H4 (cell line): ENCODE data around the gene CSTB. TPM values are rescaled to one million over a fixed set of nuclear protein-coding genes. Genes with fewer than 3 reads are reported as not detected.

Experiments used
- DNase-seq: peaks from one replicate; pipeline ENCODE4 v3.0.0-alpha.2; 2015; ENCODE audit warnings: low spot score
- total RNA-seq: library from RNA; depleted of rRNA; stranded (reverse); fragments of >200 nt; shearing (Covaris generic); gene quantifications from 2 replicates; pipeline ENCODE4 v1.2.3, GENCODE V29; 2014

CSTB gene
- total RNA-seq, 1 experiment from 2014 or later, result 33.8 TPM

- no peak for DNase-seq
These were observed 14.0 kb upstream of the CSTB start for GRCh38 chr21:43790010-43790524.

GRCh38 chr21:43789276-43790009 lies 13.3 kb upstream of the CSTB start, which contains the start of gene RRP1:
TSS of gene RRP1 (plus strand) at chr21:43789577. CDS start at chr21:43789630, 53 bp downstream.
- DNase-seq, result peak; percentile 81

- no peak for DNase-seq
These were observed 10.8 kb upstream of the CSTB start for GRCh38 chr21:43786807-43787440.

GRCh38 chr21:43786300-43786806 lies 10.2 kb upstream of the CSTB start:
- DNase-seq, result no peak

DNA sequence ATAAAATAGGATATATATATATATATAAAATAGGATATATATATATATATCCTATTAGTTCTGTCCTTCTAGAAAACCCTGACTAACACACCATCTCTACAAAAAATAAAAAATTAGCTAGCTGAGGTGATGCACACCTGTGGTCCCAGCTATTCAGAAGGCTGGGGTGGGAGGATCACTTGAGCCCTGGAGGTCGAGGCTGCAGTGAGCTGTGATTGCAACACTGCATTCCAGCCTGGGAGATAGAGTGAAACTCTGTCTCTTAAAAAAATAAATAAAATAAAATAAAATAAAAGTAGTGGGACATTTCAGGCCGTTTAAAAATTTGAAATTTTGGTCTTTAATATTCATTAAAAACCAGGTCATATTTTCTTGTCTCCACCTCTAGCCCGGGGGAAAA lies 9.0 kb upstream of the CSTB start:
- no peak for DNase-seq

GRCh38 chr21:43783098-43783700 lies 7.1 kb upstream of the CSTB start:
- no peak for DNase-seq

- DNase-seq, result no peak
These were observed 6.5 kb upstream of the CSTB start for GRCh38 chr21:43782431-43783097.

DNA sequence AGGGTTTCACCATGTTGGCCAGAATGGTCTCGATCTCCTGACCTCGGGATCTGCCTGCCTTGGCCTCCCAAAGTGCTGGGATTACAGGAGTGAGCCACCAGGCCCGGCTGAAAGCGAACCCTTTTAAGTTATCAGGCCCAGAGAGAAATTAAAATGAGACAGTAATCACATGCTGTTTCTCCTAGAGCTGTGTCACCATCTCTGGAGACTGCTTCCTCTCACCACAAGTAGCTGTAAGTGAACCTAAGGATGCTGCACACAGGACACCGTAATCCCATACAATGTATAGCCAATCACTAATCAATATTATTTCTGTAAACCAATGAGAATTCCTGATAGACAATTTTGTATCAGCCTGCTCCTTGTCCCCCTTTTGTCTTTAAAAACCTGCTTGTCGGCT lies 5.7 kb upstream of the CSTB start:
- DNase-seq, result no peak

DNA sequence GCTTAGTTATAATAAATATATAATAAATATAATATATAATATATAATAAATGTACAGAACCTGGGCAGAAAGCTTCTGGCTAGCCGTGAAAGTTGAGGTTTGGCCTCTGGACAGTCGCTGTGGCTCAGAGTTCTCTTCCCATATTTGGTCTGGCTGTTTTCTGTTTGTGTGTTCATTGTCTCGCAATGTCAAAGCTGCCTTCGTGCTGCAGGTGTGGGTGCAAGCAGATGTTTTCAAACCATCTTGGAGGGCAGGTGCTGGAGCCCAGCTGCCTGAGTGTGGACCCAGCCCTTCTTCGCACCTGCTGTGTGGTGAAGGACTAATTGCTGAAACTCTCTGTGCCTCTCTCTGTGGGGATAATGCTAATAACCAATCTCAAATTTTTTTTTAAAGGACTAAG lies 3.6 kb upstream of the CSTB start:
- no peak for DNase-seq

DNA sequence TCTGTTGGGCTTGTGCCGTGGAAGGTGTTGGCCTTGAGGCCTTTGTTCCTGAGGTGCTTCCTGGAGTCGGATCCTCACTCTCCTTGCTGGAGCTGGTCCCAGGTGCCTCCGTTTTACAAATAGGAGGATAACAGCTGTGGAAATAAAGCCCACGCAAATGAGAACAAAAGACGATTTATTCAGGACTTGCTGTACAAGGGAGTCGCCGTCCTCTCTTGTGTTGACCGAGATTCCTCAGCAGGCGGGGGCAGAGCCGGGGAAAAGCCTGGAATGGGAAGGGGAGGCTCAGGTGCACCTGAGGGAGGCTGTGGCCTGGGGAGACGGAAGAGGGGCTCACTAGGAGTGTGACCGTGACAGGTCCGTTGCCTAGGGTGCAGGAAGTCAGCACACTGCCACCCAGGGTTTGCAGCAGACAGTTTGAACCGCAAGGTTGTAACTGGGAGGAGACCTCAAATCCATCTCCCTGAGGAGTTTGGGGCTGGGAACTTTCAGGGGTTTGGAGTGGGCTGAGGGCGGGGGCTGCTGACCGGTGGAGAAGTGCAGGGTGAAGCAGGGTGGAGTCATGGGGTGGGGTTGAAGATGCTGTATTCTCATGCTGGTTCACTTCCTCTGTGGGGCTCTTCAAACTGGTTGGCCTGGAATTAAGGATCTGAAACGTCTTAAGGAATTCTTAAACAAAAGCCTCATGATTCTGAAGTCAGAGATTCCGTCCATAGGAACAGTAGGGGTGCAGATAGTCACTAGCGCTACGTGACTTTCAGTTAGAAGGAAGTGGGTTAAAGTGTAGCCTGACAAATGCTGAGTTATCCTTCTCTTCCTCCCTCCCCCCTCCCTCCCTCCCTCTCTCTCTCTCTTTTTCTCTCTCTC lies 2.6 kb upstream of the CSTB start:
- DNase-seq, result no peak

- DNase-seq, result no peak
These were observed 1.8 kb upstream of the CSTB start for GRCh38 chr21:43777953-43778352.

DNA sequence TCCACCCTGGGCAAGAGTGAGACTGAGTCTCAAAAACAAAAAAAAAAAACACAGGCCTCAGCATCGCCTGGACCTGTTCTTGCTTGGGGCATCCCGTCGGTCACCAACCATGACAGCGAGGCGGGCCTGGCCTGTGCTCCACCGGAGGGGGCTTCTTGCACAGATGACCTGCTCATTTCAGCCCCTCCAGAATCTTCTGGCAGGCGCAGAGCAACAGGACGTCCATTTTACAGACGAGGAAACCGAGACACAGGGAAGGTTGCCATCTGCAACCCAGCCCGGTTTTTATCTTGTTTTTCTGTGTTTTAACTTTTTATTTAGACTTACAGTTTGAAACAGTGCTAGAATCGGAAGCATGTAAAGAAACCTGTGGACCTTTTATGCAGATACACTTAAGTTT lies 918 bp downstream of the CSTB start:
- DNase-seq, result no peak

DNA sequence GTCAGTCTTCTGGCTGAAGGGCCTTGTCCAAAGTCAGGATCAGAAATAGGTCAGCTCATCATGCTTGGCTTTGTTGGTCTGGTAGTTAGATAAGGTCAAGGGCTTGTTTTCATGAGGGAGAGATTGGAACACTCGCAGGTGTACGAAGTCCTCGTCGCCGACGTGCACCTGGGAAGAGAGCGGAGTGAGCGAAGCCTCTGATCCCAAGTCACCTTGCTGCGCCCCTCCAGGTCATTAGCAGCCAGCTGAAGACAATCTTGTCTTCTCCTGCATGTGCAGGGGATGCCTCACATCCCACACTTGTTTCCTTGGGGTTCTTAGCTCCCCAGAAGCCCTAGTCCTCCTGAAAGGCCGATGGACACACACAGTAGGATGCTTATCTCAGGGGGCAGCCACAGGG lies 1.9 kb downstream of the CSTB start:
- DNase-seq, result no peak

DNA sequence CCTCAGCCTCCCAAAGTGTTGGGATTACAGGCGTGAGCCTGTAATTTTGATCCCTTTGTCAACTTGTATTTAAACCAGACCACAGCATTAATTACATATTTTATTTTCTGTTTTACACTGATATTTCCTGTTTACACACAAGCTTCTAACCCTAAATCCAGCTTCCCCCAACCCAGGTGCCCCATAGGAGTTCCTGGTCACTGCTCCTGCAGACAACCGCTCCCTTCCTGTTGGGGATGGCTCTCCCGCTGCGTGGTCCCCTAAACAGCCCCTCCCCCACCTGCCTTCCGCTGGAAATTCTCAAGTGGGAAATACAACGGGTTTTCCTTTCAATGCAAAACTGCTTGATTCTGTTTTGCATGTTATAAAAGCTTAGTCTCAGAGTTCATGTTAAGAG lies 3.7 kb downstream of the CSTB start:
- DNase-seq, result no peak

GRCh38 chr21:43771698-43772424 lies 4.2 kb downstream of the CSTB start:
- no peak for DNase-seq

GRCh38 chr21:43771199-43771675 lies 4.9 kb downstream of the CSTB start:
- no peak for DNase-seq

GRCh38 chr21:43770066-43770655 lies 5.9 kb downstream of the CSTB start:
- DNase-seq, result no peak

DNA sequence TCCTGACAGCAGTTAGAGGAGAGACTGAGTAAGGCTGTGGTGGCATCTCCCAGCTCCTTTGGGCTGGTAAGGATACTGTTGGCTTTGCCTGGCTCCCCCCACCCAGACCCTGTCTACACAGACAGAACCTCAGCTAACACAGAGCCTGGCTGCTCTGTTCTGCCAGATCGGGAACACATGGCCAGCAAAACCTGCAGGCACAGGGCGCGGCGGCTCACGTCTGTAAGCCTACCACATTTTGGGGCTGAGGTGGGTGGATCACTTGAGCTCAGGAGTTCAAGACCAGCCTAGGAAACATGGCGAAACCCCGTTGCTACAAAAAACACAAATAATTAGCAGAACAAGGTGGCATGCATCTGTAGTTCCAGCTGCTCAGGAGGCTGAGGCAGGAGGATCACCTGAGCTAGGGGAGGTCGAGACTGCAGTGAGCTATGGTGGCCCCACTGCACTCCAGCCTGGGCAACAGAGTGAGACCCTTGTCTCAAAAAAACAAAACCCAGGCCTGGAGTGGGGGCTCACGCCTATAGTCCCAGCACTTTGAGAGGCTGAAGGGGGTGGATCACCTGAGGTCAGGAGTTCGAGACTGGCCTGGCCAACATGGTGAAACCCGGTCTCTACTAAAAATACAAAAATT lies 6.7 kb downstream of the CSTB start:
- no peak for DNase-seq

GRCh38 chr21:43768868-43769167 lies 7.3 kb downstream of the CSTB start:
- DNase-seq, result no peak
